Bronchial epithelial cell (primary cell): ENCODE data around the gene PLEKHJ1. TPM values are rescaled to one million over a fixed set of nuclear protein-coding genes. Genes with fewer than 3 reads are reported as not detected.

Source experiments
- DNase-seq: peaks from one replicate; pipeline ENCODE4 v3.0.0-alpha.2; 2010; ENCODE audit warnings: low read depth
- FAIRE-seq: peaks from 2 replicates; lab custom pipeline; 2011; peaks lifted over from hg19 to GRCh38; lab: Jason Lieb, UNC
- H3K27me3 ChIP-seq: 2 replicates; pipeline ENCODE4 v1.5.1; 2011; ENCODE audit warnings: low read length; ENCODE audit not compliant: control insufficient read depth, insufficient read depth
- H3K36me3 ChIP-seq: 2 replicates; pipeline ENCODE4 v1.5.1; 2011; ENCODE audit warnings: low read length; ENCODE audit not compliant: control insufficient read depth, insufficient read depth
- H3K4me3 ChIP-seq: 2 replicates; pipeline ENCODE4 v1.5.1; 2011; ENCODE audit warnings: mild to moderate bottlenecking, low read depth, low read length, control low read depth
- CTCF ChIP-seq: IDR thresholded peaks from 2 replicates; pipeline ENCODE4 v1.5.1; 2011; ENCODE audit warnings: mild to moderate bottlenecking, moderate library complexity, low read length, control low read depth, inconsistent platforms; ENCODE audit not compliant: insufficient read depth, severe bottlenecking
- total RNA-seq: library from RNA; depleted of rRNA; stranded (reverse); fragments of >200 nt; gene quantifications from 2 replicates; pipeline ENCODE4 v1.2.1, GENCODE V29; 2014

PLEKHJ1 gene
- total RNA-seq, 1 donor from 2014 or later = 59.8 TPM

DNA sequence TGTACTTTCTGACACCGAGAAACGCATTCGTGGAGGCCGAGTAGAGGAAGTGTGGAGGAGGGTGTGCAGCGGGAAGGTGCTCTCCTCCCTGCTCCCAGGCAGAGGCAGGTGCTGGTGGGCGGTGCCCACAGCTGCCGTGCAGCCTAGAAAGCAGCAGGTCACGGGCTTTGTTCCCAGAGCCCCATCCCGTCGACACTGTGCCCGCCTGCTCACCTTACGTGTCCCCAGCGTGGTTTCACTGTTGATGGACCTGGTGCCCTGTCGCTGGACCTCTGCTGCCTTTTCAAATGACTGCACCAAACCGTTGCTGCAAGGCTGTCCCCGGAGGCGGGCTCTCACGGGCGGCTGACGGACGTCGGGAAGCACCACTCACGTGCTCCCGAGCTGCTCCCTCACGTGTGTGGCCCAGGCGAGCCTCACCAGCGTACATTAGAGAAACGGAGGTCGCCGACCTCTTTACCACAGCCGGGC lies 20.8 kb downstream of the PLEKHJ1 start:
- H3K27me3 ChIP-seq = no peaks in the 10 kb centered on the region
- H3K36me3 ChIP-seq = peaks cover 46% of the 10 kb centered on the region
- DNase-seq (no peak), FAIRE-seq (no peak)
- H3K4me3 ChIP-seq = no peak overlapping the region
- no peak for TF ChIP-seq CTCF

DNA sequence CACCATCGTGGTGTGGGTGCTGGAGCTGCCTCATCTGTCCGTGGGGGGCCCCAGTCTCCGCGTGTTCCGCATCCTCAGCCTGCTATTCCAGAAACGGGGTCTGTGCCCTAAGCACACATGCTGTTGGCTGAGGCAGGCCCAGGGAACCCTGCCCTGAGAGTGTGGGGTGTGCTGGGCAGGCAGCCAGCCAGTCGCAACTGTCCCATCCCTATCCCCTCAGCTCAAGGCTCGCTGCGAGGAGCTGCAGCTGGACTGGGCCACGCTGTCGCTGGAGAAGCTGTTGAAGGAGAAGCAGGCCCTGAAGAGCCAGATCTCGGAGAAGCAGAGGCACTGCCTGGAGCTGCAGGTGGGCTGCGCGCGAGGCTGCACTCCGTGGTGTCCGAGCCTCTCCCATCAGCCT lies 21.9 kb downstream of the PLEKHJ1 start:
- Histone ChIP-seq H3K36me3 (peaks cover 42% of the 10 kb centered on the region), H3K27me3 (no peaks in the 10 kb centered on the region), H3K4me3 (no peak overlapping the region)
- FAIRE-seq (no peak), DNase-seq (no peak)
- TF ChIP-seq CTCF = no peak

DNA sequence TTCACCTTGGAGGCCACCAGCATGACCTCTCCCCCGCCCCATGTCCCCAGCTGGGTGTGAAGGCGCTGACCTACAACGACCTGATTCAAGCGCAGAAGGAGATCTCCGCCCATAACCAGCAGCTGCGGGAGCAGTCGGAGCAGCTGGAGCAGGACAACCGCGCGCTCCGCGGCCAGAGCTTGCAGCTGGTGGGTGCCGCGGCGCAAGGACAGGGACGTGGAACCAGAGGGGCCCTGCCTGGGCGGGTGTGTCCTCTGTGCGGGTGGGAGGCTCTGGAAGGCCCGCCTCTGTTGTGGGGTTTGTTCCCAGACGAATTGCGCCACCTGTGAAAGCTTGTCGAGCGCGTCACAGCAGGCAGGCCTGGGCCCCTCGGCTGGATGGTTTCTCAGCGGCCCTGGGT lies 22.3 kb downstream of the PLEKHJ1 start:
- DNase-seq (no peak), FAIRE-seq (no peak)
- H3K27me3 ChIP-seq = no peaks in the 10 kb centered on the region
- no peak for TF ChIP-seq CTCF
- H3K36me3 ChIP-seq = peaks cover 44% of the 10 kb centered on the region
- no peak overlapping the region for H3K4me3 ChIP-seq

DNA sequence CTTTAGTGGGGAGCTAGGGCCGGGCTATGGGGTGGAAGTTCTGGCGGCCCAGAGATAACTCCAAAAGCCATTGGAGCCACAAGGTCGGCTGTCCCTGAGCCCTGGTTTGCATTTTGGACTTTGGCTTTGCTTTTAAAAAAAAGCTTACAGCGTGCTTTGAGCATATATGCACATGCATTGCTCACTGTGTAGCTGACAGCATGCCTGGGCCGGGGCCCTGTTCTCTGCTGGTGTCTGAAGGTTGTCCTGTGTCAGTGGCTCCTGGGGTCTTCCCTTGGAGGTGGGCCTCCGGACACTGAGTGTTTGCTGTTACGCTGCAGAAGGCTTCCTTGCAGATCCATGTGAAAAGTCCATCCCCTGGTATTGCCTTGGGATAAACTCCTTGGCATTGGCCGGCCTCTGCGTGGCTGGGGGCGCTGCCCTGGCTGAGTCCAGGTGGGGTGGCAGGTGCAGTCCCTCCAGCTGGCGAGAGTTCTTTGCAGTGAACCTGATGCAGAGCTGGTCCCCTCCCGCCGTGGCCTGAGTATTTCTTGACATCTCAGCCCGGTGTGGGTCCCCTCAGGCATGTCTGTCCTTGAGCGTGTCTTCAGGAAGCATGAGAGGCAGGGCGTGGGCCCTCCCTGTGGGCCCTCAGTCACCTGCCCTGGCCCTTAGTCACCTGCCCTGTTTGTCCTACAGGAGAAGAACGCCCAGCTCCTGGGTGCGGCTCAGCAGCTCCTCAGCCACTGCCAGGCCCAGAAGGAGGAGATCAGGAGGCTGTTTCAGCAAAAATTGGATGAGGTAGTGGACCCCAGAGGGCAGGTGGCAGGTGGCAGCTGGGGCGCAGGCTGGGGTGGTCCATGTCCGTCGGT lies 23.0 kb downstream of the PLEKHJ1 start:
- TF ChIP-seq CTCF = no peak
- FAIRE-seq (no peak), DNase-seq (no peak)
- Histone ChIP-seq H3K4me3 (no peak overlapping the region), H3K36me3 (peaks cover 45% of the 10 kb centered on the region), H3K27me3 (no peaks in the 10 kb centered on the region)

- no peak for DNase-seq
- no peaks in the 10 kb centered on the region for H3K27me3 ChIP-seq
- H3K4me3 ChIP-seq = no peak overlapping the region
- no peak for FAIRE-seq
- TF ChIP-seq CTCF = no peak
- peaks cover 38% of the 10 kb centered on the region for H3K36me3 ChIP-seq
These were observed 25.0 kb downstream of the PLEKHJ1 start for GRCh38 chr19:2210987-2211740.
